Stimulated activated CD8-positive, alpha-beta memory T cell treated with anti-CD3 and anti-CD28 coated beads, Interleukin-12 subunit alpha, Interleukin-12 subunit beta, amount 100 ng/mL, for 24 hours (primary cell): ENCODE results near the gene SCRN2.
A peak's percentile ranks its signal among the peaks of the same experiment; 100 is the strongest.

Experiments
- DNase-seq: peaks from one replicate; pipeline ENCODE4 v3.0.0-alpha.2; 2020; ENCODE audit errors: extremely low read depth

Gene SCRN2

DNA sequence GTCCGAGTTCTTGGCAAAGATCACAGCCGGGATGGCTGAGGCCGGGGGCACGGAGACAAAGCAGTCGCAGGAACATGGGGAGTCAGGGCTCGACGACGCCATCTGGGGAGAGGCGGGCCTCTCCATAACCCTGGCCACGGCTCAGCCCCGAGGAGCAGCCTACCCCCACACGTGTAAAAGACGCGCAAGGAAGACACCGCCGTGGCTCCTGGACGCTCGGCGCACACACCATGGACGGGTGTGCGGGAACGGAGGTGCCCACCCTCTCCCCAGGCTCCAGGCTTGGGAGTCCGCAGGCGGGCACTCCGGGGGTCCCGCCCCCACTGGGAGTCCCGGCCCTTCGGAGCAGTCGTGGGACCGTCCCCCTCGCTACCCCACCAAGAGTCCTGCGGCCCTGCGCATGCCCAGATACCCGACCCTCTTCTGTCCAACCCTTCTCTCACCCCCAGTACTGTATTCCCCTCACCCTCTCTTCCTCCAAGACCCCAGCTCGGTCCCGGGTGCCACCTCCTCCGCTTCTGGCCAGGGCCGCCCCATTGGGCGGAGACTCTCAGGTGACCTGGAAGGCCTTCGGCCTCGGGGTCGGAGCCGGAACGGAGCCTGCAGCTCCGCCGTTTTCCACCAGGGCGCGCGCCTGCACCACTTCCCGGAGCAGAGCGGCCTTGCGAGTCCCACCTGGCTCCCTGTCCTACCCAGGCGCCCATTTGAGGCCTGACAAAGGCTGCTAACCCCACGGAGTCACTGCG, at the start of gene SCRN2:
Gene SCRN2 (minus strand): TSS at position 532 of the 746 bp plus-strand sequence. CDS start 430 bp downstream, at position 102.
- peak; percentile 58 for DNase-seq

GRCh38 chr17:47889734-47890529, 48.9 kb upstream of the SCRN2 start:
- peak; percentile 79 for DNase-seq

DNA sequence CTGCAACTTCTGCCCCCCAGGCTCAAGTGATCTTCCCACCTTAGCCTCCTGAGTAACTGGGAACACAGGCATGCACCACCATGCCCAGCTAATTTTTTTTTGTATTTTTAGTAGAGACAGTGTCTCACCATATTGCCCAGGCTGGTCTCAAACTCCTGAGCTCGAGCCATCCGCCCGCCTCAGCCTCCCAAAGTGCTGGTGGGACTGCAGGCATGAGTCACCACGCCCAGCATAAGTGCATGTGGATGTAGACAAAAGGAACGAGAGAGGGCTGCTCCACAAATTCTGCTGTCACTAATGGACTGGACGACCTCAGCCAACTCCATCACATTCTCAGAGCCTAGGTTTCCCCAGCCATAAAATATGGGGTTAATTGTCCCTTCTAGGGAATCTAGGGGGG, 47.2 kb upstream of the SCRN2 start:
- DNase-seq: no peak

DNA sequence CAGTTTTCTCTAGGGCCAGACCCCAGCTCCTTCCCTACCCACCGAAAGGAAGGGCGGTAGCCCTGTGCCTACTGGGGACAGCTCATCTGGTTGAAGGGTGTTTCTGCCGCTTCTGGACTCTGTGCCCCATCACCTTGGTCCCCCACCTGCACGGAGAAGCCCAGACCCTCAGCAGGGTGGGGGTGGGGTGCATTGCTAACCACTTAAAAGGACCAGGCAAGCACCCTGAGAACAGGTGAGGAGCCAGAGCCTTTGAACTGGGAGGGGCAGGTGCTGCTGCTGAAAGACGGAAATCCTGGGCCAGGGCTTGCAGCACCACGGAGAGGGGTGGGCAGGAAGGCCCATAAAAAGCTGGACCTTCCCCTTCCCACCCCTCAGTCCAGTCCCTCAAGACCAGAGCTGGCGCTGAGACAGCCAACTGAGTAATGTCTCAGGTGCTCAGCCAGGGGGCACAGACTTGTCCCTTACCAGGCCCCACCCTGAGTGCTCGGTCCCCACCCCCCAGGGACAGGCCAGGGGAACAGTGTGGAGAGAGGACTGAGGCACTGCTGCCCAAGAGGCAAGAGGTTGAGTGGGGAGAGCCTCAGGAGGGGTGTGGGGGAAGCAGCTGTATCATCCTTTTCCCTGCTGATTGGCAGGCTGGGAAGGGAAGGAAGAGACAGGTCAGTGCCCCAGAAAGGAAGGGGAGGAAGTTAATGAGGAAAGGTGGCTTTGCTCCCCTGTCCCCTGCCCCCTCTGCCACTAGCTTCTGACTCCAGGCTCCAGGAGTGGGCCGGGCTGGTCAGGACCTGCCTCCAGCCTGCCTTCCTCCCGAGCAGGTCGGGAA, 44.0 kb upstream of the SCRN2 start:
- DNase-seq: no peak

DNA sequence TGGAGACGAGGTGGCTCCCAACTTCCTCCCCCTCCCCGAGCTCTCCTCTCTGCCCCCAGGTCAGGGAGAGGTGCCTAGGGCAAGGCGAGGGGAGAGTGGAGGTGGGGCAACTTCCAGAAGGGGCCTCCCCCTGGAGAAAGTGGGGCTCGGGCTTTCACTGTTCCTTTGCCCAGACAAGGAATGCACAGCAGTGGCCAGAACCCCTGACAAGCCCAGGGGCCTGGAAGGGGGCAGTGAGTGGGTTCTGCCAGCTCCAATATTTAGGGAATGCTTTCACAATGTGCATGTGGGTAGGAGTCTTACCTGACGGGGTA, 43.3 kb upstream of the SCRN2 start:
- DNase-seq: no peak

DNA sequence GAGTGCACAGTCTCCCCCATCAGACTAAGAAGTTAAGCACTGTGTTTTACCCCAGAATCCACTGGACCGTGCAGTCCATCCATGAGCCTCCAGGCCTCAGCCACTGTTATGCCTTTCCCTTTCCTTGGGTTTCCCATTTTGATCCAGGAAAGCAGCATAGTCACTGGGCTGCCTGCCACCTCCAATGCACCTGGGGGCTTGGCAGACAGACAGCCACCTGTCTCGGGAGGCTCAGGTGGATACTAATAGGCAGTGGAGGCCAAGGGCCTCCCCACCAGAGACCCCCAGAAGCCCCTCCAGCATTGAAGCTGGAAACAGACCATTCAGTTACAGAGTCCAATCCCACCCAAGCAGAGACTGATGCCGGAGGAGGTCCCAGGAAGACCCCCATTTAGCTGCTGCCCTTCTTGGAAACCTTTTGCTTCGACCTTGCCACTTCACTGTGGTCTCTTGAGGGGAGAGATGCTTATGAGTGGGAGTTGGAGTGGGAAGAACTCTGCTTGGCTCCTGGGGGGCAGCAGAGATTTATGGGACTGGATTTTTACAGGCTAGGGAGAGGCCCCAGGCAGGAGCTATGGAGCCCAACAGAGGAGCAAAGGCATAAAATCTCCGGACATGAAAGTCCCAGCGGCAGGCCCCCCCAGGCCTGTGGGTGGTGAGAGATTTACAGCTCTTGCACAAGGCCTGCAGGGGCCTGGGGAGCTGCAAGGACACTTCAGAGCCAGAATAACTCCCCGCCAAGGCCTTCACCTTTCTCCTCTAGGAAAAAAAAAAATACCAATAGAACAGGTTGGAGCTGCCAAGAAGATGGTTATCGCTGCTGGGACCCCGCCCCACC, 42.7 kb upstream of the SCRN2 start:
- no peak for DNase-seq

DNA sequence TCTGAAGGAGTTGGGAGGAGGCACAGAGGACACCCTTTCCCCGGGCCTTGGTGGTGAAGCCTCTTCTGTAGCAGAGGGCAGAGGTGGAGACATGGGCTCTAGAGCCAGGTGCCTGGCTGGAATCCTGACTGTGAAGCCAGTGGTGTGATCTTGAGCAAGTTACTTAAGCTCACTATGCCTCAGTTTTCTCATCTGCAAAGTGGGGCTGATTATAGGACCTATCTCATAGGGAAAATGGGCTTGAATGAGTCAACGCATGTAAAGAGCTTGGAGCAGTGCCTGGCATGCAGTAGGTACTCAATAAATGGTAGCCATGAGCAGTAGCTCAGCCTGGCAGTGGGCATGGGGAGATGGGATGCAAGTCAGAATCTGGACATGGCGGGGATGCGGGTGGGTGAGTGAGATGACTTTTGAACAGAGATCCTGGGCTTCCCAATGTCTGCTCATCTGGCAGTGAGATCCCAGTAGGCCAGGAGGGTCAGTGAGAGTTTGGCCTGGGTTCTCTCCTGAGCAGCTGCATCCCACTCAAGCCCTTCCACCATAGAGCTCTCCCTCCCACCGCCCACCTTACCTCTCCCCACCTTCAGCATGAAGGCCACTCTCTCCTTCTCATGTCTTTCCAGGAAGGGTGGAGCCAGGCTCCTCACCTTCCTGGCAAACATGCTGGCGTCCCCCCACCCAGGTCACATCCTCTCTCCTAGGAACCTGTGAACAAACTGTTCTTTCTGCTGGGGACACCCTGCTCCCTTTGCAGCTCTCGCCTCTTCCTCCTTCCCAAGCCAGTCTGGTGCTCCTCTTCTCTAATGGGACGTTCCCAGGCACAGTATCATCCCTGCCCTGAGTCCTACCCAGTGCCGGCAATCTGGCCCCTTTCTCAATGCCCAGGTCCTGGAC, 41.9 kb upstream of the SCRN2 start:
- no peak for DNase-seq

- no peak for DNase-seq
Observed at GRCh38 chr17:47882247-47882646, 41.2 kb upstream of the SCRN2 start.

DNA sequence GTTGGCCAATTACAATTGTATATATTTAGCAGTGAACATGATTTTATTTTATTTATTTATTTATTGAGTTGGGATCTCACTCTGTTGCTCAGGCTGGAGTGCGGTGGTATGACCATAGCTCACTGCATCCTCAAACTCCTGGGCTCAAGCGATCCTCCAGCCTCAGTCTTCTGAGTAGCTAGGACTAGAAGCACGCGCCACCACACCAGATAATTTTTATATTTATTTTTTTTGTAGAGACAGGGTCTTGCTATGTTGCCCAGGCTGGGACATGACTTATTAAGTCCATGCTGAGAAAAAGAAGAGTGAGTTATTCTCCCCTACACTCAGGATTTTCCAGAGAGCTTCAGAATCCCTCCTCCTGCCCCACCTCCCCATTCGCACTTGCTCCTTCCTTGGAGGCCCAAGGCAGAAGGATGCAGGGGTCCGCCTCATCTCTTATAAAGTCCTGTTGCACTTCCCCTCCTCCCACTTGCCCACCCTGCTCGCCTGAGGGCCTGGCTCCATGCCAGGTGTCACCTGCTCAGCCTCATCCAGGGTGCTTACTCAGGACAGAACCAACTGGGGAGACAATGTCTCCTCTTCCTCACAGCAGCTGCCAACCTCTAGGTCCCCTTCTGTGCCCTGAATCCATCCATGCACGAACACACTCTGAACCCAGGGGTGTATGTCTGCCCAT, 38.8 kb upstream of the SCRN2 start:
- DNase-seq: no peak

GRCh38 chr17:47879028-47879585, 38.0 kb upstream of the SCRN2 start:
- DNase-seq: no peak

DNA sequence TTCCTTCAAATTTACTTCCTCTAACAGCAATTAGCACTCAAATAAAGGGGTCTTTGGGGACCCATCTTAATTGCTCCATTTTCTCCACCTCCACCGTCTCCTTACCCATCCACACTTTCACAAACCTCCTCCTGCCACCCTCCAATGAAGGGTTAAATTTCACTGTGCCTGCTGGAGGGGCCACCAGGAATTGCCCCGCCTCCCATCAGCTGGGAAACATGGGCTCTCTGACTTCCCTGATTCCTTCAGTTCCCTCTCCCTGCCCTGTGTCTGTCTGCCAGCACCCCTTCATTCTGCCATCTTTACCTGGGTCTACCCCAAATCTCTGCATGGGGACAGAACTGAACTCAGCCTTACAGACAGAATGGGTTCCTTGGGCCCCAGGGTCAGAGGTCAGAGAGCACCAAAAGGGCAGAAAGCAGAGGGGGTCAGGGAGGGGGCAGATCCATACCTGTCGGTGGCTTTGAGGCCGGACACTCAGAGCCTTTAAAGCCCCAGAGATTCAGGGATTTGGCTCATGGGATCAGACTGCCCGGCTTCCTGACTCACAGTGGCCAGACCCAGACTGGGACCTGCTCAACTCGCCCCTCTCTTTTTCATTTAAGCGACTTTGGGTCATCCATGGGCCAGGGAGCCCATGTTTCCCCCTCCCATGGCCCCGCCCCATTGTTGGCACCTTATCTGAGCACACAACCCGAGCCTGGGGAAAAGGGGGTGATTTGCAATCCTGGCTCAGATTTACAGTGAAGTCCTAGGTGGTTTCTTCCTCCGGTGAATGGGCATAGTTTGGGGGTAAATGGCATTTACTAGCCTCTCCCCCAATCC, 37.3 kb upstream of the SCRN2 start:
- DNase-seq: no peak

DNA sequence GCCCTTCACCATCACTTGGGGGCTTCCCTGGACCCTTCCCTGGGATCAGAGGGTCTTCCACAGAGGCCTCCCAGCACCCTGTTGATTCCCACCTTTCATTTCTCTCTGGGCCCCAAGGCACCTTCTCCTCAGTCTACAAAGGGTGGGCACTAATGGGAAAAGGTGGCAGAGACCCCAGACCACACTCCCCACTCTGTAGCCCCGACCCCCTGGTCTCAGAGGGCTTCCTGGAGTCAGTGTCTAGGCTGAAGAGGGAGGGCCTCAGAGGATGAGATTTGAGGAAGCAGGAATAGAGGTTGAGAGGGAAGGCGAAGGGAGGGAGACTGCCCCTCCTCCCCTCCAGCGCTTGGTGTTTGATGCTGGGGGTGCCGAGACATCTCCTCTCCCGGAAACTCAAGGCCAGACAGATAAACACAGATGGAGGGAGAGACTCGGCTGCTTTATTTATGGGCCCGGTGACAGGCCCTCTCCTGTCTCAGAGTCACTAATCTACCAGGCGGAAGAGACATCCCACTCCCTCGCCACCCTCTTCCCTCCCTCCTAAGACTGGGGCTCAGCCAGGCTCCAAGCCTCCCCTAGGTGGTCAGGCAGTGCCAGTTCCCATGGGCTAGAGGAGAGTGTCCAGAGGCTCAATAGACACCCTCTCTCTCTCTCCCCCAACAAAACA, 36.4 kb upstream of the SCRN2 start:
- DNase-seq: no peak

DNA sequence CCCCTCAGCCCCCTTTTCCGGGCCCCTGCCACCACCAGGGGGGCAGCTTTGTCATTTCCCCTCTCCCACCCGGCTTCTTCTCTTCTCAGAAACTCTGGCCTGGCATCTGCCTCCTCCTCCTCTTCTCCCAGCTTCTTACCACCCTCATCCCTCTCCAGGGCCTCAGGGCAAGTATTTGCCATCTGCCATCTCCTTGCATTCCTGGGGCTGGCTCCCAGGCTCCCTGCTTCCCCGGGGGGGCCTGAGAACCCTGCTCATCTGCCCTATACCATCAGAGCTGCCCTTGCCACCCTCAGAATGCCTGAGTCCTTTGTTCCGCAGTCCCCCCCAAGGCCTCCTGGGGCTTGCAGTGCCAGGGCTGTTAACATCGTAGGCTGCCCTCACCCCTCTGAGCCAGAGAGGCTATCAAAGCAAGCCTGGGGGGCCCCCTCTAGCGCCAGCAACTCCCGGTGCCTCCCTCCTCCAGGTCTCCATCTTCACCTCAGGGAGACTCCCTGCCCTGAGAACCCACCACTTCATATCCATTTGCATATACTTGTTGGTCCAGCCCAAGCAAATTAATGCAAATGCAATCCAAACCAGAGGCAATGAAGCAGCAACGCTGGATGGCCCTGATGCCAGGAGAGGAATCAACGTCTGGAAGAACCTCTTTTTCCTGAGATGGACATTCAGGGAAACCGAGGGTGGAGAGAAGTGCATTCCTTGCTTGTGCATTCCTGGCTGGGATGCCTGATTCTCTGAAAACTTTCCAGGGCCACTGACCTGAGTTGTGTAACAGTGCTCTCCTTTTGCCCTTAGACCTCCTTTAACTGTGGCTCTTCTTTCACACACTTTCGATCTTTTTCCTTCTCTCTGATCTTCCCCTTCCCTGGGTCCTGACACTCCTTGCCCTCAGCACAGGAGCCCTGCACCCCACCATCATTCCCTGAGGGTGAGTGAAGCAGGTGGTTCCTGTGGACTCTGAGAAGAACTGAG, 34.2 kb upstream of the SCRN2 start:
- no peak for DNase-seq

DNA sequence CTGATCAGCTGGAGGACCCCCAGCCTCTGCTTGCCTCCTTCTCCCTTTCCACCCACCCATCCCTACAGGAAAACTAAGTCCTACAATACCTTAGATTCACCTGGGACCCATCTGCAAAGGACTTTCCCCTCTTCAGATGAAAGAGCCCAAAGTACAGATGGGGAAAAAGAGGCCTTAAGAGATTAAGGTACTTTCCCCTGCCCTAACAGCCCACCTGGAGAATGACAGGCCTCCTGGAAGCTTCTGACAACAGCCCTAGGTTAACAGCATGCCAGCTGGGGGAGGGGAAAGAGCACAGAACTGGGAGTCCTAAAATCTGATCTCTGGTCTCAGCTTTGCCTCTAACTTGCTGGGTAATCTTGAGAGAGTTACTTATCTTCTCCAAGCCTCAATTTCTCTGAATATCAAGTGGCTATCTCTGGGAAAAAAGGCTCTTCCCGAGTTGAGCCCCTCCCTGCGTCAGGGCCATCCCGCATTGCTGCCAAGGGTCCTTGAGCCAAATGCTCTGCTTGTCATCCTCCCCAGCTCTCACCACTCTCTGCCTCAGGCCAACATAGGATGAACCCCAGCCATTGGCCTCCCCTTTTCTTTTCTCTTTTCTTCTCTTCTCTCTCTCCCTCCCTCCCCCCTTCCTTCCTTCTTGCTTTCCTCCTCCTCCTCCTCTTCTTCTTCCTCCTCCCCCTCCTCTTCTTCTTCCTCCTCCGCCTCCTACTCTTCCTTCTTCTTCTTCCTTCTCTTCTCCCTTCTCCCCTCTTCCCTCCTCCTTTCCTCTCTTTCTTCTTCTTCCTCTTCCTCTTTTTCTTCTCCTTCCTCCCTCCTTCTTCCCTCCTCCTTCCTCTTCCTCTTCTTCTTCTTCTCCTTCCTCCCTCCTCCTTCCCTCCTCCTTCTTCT, 32.4 kb upstream of the SCRN2 start:
- no peak for DNase-seq

GRCh38 chr17:47872651-47873161, 31.6 kb upstream of the SCRN2 start:
- DNase-seq: no peak
